Measurements from ENCODE around the gene WDR83. TPM values are rescaled to one million over a fixed set of nuclear protein-coding genes. Genes with fewer than 3 reads are reported as not detected.
"Not testable (repeated sequence)": the region's sequence is repeated elsewhere in the genome, so short reads cannot be mapped to it uniquely, and the experiment has no call there.

WDR83 gene
- total RNA-seq, 1 donor from 2014 or later, result 16.3 TPM

DNA sequence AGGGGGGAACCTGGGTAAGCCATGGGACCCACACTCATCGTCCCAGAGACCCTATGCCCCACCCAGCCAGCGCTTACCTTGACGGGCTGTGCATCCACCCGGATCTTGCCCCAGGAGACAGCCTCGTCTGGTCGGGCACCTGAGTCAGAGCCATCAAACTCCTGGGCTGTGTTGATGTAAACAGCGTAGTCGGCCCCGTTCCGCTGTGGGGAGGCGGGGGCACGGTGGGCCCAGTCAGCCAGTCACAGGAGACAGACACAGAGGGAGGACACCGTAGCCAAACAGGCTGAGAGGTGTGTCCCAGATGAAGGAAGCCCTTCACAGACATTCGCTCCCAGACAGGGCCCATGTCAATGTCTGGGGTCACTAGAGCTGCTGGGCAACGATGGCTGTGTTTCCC, 9.3 kb downstream of the WDR83 start:
- Mint-ChIP-seq H3K27ac (ENCODE audit: unreplicated experiment) (no peak overlapping the region), H3K36me3 (ENCODE audit: unreplicated experiment) (no peaks in the 10 kb centered on the region), H3K4me3 (ENCODE audit: unreplicated experiment) (no peak overlapping the region), H3K9me3 (ENCODE audit: unreplicated experiment) (peaks cover 11% of the 10 kb centered on the region), H3K27me3 (ENCODE audit: unreplicated experiment) (peaks cover 9% of the 10 kb centered on the region), H3K4me1 (ENCODE audit: low read depth, unreplicated experiment) (no peaks in the 10 kb centered on the region)
- no peak for DNase-seq
- TF ChIP-seq, protein P1, sequence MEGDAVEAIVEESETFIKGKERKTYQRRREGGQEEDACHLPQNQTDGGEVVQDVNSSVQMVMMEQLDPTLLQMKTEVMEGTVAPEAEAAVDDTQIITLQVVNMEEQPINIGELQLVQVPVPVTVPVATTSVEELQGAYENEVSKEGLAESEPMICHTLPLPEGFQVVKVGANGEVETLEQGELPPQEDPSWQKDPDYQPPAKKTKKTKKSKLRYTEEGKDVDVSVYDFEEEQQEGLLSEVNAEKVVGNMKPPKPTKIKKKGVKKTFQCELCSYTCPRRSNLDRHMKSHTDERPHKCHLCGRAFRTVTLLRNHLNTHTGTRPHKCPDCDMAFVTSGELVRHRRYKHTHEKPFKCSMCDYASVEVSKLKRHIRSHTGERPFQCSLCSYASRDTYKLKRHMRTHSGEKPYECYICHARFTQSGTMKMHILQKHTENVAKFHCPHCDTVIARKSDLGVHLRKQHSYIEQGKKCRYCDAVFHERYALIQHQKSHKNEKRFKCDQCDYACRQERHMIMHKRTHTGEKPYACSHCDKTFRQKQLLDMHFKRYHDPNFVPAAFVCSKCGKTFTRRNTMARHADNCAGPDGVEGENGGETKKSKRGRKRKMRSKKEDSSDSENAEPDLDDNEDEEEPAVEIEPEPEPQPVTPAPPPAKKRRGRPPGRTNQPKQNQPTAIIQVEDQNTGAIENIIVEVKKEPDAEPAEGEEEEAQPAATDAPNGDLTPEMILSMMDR (IDR thresholded peaks at IDR 0.05; ENCODE audit: partially characterized antibody, unreplicated experiment), result no peak

DNA sequence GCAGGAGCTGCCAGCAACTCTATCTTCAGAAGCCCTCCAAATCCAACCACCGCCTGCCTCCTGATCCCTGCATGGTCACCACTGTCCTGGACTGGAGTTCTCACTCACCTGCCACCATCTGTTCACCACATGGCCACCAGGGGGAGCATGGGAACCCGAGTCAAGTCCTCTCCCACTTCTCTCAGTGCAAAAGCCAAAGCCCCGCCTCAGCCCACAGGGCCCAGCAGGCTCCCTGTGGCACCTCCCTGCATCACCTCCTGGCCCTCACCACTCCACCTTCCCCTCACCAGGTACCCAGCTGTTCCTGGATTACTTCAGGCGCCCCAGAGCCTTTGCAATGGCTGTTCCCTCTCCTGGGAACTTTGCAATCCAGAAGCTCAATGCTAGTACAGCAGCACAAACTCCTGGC, 9.8 kb downstream of the WDR83 start:
- no peaks in the 10 kb centered on the region for H3K36me3 Mint-ChIP-seq (ENCODE audit: unreplicated experiment)
- H3K4me3 Mint-ChIP-seq (ENCODE audit: unreplicated experiment), result no peak overlapping the region
- H3K27ac Mint-ChIP-seq (ENCODE audit: unreplicated experiment), result peak overlapping the region; percentile 68

DNA sequence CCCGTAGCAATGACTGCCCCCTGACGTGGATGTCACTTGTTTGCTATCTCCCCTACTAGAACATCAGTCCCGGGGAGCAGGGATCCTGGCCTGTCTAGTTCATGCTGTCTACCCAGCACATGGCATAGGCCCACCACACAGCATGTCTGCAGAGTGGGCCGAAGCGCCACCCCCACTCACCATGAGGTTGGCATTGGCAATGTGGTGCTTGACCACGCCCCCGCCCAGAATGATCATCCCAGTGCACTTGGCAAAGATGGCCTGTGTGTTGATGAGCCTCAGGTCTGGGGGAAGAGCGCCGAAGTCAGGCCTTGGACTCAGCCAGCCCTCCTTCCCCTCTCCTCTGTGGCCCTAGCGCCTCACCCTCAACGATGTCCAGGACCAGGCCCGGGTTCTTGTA, 10.3 kb downstream of the WDR83 start:
- Mint-ChIP-seq H3K27ac (ENCODE audit: unreplicated experiment) (no peak overlapping the region), H3K4me1 (ENCODE audit: low read depth, unreplicated experiment) (no peaks in the 10 kb centered on the region), H3K4me3 (ENCODE audit: unreplicated experiment) (no peak overlapping the region), H3K36me3 (ENCODE audit: unreplicated experiment) (no peaks in the 10 kb centered on the region), H3K9me3 (ENCODE audit: unreplicated experiment) (peaks cover 11% of the 10 kb centered on the region), H3K27me3 (ENCODE audit: unreplicated experiment) (peaks cover 12% of the 10 kb centered on the region)
- no peak for DNase-seq
- TF ChIP-seq, protein P1 (IDR thresholded peaks at IDR 0.05; ENCODE audit: partially characterized antibody, unreplicated experiment), result no peak

More for the DNA sequence above, 9.8 kb downstream of the WDR83 start:
- TF ChIP-seq, protein P1 (IDR thresholded peaks at IDR 0.05; ENCODE audit: partially characterized antibody, unreplicated experiment), result peak; percentile 90
- Mint-ChIP-seq H3K4me1 (ENCODE audit: low read depth, unreplicated experiment) (no peaks in the 10 kb centered on the region), H3K27me3 (ENCODE audit: unreplicated experiment) (peaks cover 12% of the 10 kb centered on the region), H3K9me3 (ENCODE audit: unreplicated experiment) (peaks cover 11% of the 10 kb centered on the region)
- peak; percentile 94 for DNase-seq

DNA sequence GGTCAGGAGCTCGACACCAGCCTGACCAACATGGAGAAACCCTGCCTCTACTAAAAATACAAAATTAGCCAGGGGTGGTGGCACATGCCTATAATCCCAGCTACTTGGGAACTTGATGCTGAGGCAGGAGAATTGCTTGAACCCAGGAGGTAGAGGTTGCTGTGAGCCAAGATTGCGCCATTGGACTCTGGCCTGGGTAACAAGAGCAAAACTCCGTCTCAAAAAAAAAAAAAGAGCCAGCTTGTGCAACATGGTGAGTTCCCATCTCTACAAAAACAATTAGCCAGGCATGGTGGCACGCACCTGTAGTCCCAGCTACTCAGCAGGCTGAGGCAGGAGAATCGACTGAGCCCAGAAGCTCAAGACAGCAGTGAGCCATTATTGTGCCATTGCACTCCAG, 11.4 kb downstream of the WDR83 start:
- H3K4me3 Mint-ChIP-seq (ENCODE audit: unreplicated experiment); H3K9me3 Mint-ChIP-seq (ENCODE audit: unreplicated experiment); H3K27ac Mint-ChIP-seq (ENCODE audit: unreplicated experiment); H3K27me3 Mint-ChIP-seq (ENCODE audit: unreplicated experiment); H3K36me3 Mint-ChIP-seq (ENCODE audit: unreplicated experiment); H3K4me1 Mint-ChIP-seq (ENCODE audit: low read depth, unreplicated experiment); DNase-seq: not testable (repeated sequence)

DNA sequence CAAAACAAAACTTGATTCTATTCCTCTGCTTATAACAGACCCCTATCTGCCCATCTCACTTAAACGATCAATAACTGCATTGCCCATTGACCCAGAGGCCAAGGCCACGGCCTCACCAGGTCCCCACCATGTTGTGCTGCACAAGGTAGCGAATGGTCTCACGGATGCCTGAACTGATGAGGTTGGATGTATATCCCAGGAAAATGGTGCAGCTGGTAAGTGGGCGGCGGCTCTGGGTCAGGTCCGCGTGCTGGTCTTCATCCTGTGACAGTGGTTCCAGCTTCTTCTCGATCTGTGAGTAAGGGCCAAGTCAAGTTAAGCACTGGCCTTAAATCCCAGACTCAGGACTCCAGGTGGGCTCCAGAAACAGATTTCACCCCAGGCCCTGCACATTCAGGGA, 13.4 kb downstream of the WDR83 start:
- Mint-ChIP-seq H3K27ac (ENCODE audit: unreplicated experiment) (no peak overlapping the region), H3K9me3 (ENCODE audit: unreplicated experiment) (peaks cover 7% of the 10 kb centered on the region), H3K4me3 (ENCODE audit: unreplicated experiment) (peak overlapping the region; percentile 61), H3K27me3 (ENCODE audit: unreplicated experiment) (peaks cover 11% of the 10 kb centered on the region), H3K36me3 (ENCODE audit: unreplicated experiment) (no peaks in the 10 kb centered on the region), H3K4me1 (ENCODE audit: low read depth, unreplicated experiment) (no peaks in the 10 kb centered on the region)
- TF ChIP-seq, protein P1 (IDR thresholded peaks at IDR 0.05; ENCODE audit: partially characterized antibody, unreplicated experiment), result no peak
- no peak for DNase-seq

All from glutamatergic neuron (in vitro differentiated cells).